ENCODE measurements around the gene B4GALT5.

B4GALT5 gene

DNA sequence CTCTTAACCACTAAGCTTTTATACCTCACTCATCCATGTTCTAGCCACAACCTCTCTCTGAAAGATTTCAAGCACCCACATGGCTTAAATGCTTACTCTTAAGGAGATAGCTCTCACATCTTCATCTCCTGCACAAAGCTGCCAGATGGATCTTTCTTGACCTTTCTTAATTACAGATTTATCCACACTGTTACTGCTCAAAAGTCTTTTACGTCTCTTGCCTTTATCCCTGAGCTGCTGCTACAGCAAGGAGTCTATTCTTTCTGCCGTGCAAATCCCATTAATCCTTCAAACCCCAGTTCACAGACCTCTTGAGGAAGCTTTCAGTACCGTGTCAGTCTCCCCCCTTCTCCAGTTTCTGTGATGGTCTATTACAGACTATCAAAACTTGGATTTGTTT is 54.6 kb downstream of the B4GALT5 start:
- H3K4me1 ChIP-seq (ENCODE audit: insufficient read depth, low read length, poor library complexity, severe bottlenecking): peaks cover 18% of the 10 kb centered on the region
- H3K9me2 ChIP-seq (replicated peaks; ENCODE audit: low read depth, low read length): no peaks in the 10 kb centered on the region
- H3K4me3 ChIP-seq (ENCODE audit: low read length, poor library complexity, severe bottlenecking): no peak overlapping the region
- H3K27me3 ChIP-seq (ENCODE audit: insufficient read depth, low read length, poor library complexity, severe bottlenecking): no peaks in the 10 kb centered on the region
- peaks cover 22% of the 10 kb centered on the region; the same call in 1 of the 2 replicates for H3K36me3 ChIP-seq (ENCODE audit: insufficient read depth, low read length)
- no peak overlapping the region for H2AFZ ChIP-seq (ENCODE audit: low read length)
- no peaks in the 10 kb centered on the region for H3F3A ChIP-seq (ENCODE audit: low read depth)
- peaks cover 23% of the 10 kb centered on the region for H4K20me1 ChIP-seq (ENCODE audit: insufficient read depth, low read length, poor library complexity, severe bottlenecking)
- H3K9me3 ChIP-seq (ENCODE audit: insufficient read depth, low read depth, low read length): no peaks in the 10 kb centered on the region
- no peak overlapping the region for H3K4me2 ChIP-seq (ENCODE audit: low read depth, low read length, poor library complexity, severe bottlenecking)
- H3K9ac ChIP-seq (ENCODE audit: low read depth, low read length, poor library complexity, severe bottlenecking): no peak overlapping the region
- TF ChIP-seq EZH2phosphoT487 (IDR thresholded peaks at IDR 0.05; ENCODE audit: borderline replicate concordance): no peak
- TF ChIP-seq, protein P1, sequence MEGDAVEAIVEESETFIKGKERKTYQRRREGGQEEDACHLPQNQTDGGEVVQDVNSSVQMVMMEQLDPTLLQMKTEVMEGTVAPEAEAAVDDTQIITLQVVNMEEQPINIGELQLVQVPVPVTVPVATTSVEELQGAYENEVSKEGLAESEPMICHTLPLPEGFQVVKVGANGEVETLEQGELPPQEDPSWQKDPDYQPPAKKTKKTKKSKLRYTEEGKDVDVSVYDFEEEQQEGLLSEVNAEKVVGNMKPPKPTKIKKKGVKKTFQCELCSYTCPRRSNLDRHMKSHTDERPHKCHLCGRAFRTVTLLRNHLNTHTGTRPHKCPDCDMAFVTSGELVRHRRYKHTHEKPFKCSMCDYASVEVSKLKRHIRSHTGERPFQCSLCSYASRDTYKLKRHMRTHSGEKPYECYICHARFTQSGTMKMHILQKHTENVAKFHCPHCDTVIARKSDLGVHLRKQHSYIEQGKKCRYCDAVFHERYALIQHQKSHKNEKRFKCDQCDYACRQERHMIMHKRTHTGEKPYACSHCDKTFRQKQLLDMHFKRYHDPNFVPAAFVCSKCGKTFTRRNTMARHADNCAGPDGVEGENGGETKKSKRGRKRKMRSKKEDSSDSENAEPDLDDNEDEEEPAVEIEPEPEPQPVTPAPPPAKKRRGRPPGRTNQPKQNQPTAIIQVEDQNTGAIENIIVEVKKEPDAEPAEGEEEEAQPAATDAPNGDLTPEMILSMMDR (conservative IDR thresholded peaks at IDR 0.05; ENCODE audit: low read length): no peak
- peaks cover 48% of the 10 kb centered on the region for H3K79me2 ChIP-seq (ENCODE audit: insufficient read depth, low read length)

DNA sequence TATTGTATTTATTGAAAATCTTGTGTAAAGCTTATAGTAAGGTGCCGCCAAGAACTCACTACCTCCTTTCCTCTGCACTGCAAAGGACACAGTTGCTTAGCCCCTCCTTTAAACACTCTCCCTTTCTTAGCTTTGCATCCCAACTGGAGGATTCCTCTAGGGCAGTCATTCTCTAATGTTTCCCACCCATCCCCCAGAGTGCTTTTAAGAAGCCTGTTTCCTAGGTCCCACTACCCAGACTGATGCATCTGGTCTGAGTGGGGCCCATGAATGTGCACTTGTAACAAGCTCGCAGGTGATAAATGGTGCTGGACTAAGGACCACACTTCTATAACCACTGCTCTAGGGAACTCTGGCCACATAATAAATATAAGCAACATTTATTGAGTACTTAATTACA is 55.2 kb downstream of the B4GALT5 start:
- Histone ChIP-seq H3K4me1 (ENCODE audit: insufficient read depth, low read length, poor library complexity, severe bottlenecking) (peaks cover 18% of the 10 kb centered on the region), H3K9me2 (replicated peaks; ENCODE audit: low read depth, low read length) (no peaks in the 10 kb centered on the region), H2AFZ (ENCODE audit: low read length) (no peak overlapping the region), H3K4me2 (ENCODE audit: low read depth, low read length, poor library complexity, severe bottlenecking) (no peak overlapping the region), H3K79me2 (ENCODE audit: insufficient read depth, low read length) (peaks cover 44% of the 10 kb centered on the region), H3K27me3 (ENCODE audit: insufficient read depth, low read length, poor library complexity, severe bottlenecking) (no peaks in the 10 kb centered on the region), H3F3A (ENCODE audit: low read depth) (no peaks in the 10 kb centered on the region), H3K36me3 (ENCODE audit: insufficient read depth, low read length) (peaks cover 27% of the 10 kb centered on the region), H3K9ac (ENCODE audit: low read depth, low read length, poor library complexity, severe bottlenecking) (no peak overlapping the region), H3K4me3 (ENCODE audit: low read length, poor library complexity, severe bottlenecking) (no peak overlapping the region), H3K9me3 (ENCODE audit: insufficient read depth, low read depth, low read length) (no peaks in the 10 kb centered on the region), H4K20me1 (ENCODE audit: insufficient read depth, low read length, poor library complexity, severe bottlenecking) (peaks cover 23% of the 10 kb centered on the region)
- TF ChIP-seq EZH2phosphoT487 (IDR thresholded peaks at IDR 0.05; ENCODE audit: borderline replicate concordance): no peak
- TF ChIP-seq, protein P1 (conservative IDR thresholded peaks at IDR 0.05; ENCODE audit: low read length): no peak

DNA sequence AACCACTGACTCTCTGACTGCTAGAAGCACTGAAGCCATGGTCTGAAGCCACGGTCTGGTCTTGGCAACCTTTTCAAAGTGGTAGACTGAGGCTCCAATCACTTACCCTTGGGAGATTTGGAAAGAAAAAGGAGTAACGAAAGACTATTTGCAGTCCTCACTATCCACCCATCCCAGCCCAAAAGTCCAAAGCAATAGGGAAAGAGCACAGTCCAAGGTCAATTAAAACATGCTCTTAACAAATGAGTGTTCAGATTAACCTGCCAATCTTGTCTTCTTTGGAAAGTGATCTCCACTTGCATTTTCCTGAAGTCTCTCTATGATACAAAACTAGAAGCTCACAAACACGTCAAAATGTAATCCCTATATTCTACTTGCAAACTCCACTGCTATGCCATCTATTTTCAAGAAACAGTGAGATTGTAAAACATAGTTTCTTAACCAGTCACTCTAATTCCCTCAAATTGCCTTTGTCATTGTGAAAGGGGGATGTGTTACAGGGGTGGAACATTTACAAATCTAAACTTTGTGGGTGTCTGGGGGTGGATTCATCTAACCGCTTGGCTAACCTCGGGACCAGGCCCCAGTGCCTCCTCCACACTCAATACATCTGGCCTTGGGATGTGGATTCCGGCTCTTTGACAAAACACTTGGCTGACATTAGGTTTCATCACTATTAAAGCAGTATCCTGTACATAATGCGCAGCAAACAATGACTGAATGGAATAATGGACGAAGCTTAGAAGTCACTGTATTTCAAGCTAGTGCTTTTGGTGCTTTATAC is 56.4 kb downstream of the B4GALT5 start:
- TF ChIP-seq, protein P1 (conservative IDR thresholded peaks at IDR 0.05; ENCODE audit: low read length): no peak
- no peak for TF ChIP-seq EZH2phosphoT487 (IDR thresholded peaks at IDR 0.05; ENCODE audit: borderline replicate concordance)
- H3K36me3 ChIP-seq (ENCODE audit: insufficient read depth, low read length): peaks cover 39% of the 10 kb centered on the region
- peaks cover 18% of the 10 kb centered on the region for H4K20me1 ChIP-seq (ENCODE audit: insufficient read depth, low read length, poor library complexity, severe bottlenecking)
- H3K4me2 ChIP-seq (ENCODE audit: low read depth, low read length, poor library complexity, severe bottlenecking): no peak overlapping the region
- H3K4me3 ChIP-seq (ENCODE audit: low read length, poor library complexity, severe bottlenecking): no peak overlapping the region
- peaks cover 11% of the 10 kb centered on the region for H3K4me1 ChIP-seq (ENCODE audit: insufficient read depth, low read length, poor library complexity, severe bottlenecking)
- no peak overlapping the region for H3K9ac ChIP-seq (ENCODE audit: low read depth, low read length, poor library complexity, severe bottlenecking)
- no peaks in the 10 kb centered on the region for H3K27me3 ChIP-seq (ENCODE audit: insufficient read depth, low read length, poor library complexity, severe bottlenecking)
- no peak overlapping the region for H2AFZ ChIP-seq (ENCODE audit: low read length)
- H3K9me2 ChIP-seq (replicated peaks; ENCODE audit: low read depth, low read length): no peaks in the 10 kb centered on the region
- H3F3A ChIP-seq (ENCODE audit: low read depth): no peaks in the 10 kb centered on the region
- H3K9me3 ChIP-seq (ENCODE audit: insufficient read depth, low read depth, low read length): no peaks in the 10 kb centered on the region
- H3K79me2 ChIP-seq (ENCODE audit: insufficient read depth, low read length): peaks cover 33% of the 10 kb centered on the region

Measured in Loucy (cell line).